Activated CD4-positive, alpha-beta T cell treated with anti-CD3 and anti-CD28 coated beads, Interleukin-2, amount 50 U/mL, for 4 hours (primary cell): ENCODE data around the gene LENG9.
"Not testable (repeated sequence)": the region's sequence is repeated elsewhere in the genome, so short reads cannot be mapped to it uniquely, and the experiment has no call there.

ENCODE experiments used
- DNase-seq, 2 experiments: peaks; one replicate each; pipeline ENCODE4 v3.0.0-alpha.2; 2020

LENG9 gene

GRCh38 chr19:54477650-54478049 is 14.1 kb upstream of the LENG9 start:
- DNase-seq = no peak

GRCh38 chr19:54475706-54476105 is 12.1 kb upstream of the LENG9 start:
- no peak for DNase-seq

DNA sequence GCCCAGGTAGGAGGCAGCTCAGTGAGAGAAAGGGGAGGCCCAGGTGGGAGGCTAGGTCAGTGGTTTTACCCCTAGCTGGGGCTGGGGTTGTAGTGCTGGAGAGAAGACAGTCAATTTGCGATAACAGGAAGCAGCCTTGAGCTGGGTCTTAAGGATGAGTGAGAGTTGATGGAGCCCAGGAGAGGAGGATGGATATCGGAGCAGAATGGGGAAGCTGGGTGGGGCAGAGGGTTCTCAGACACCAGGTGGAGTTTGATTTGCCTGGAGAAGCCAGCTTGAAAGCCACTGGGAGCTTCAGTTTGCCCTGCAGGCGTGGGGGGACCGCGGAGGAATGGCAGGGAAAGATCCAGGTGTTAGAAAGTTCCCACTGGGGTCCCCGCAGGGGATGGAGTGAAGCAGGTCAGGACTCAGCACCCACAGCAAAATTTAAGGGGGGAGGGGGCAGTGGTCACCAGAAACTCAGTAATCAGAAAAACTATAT is 10.4 kb upstream of the LENG9 start:
- DNase-seq = no peak

GRCh38 chr19:54473071-54473891 is 9.7 kb upstream of the LENG9 start, which contains the start of gene CDC42EP5:
Gene CDC42EP5 (minus strand): TSS chr19:54473296. CDS start chr19:54465547, 7,749 bp downstream.
- no peak for DNase-seq

DNA sequence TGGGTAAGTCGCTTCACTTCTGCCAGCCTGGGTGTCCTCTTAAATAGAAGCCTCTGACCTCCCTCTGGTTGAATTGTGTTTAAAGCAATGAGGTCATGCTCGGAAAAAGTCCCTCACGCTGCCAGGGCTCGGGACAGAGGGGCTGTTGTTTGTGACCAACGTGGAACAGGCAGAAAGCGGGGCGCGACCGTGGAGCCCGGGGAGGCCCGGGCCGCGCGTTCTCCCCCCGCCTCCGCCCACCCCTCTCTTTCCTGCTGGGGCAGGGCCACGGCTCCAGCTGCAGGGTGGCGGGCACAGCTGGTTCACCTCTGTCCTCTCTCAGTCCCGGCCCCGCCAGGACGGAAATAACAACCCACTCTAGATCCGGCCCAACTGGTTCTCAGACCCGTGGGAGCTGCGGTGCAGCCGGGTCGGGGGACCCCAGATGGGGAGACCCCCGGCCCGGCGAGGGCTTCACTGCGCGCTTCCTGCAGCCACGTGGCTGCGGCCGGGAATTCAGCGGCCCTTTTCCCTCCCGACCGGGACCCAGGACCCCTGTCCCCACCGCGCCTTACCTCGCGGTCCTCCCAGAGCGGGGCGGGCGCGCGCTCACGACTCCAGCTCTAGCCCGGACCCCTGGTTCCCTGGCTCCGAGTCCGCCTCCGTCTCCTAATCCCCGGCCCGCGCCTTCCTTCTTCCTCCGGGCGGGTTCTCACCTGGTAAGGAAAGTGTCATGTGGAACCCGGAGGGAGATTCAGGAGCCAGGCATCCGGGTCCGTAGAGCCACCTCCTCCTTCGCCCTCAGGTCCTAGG is 7.6 kb upstream of the LENG9 start:
- no peak for DNase-seq

DNA sequence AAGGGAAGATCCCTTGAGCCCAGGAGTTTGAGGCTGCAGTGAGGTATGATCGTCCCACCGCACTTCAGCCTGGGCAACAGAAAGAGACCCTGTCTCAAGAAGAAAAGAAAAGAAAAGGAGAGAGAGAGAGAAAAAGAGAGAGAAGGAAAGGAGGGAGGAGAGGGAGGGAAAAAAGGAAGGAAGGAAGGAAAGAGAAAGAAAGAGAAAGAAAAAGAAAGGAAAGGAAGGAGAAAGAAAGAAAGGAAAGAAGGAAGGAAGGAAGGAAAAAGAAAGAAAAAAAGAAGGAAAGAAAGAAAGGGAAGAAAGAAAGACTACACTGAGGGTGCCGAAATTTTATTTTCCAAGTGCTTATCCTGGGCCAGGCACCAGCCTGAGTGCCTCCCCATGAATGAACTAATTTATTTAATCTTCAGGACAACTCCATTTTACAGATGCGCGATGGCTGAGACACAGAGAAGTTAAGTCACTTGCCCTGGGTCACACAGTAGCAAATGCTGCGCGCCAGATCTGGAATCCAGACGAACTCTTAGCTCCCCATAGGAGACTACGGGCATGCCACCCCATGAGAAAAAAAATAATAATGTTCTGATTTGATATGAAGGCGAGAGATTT is 6.8 kb upstream of the LENG9 start:
- DNase-seq = no peak

GRCh38 chr19:54469496-54469934 is 5.9 kb upstream of the LENG9 start:
- DNase-seq = no peak

- not testable (repeated sequence) for DNase-seq
Measured at GRCh38 chr19:54466110-54466480, 2.5 kb upstream of the LENG9 start.

- DNase-seq = no peak
Measured at GRCh38 chr19:54465426-54466109, 2.0 kb upstream of the LENG9 start.

DNA sequence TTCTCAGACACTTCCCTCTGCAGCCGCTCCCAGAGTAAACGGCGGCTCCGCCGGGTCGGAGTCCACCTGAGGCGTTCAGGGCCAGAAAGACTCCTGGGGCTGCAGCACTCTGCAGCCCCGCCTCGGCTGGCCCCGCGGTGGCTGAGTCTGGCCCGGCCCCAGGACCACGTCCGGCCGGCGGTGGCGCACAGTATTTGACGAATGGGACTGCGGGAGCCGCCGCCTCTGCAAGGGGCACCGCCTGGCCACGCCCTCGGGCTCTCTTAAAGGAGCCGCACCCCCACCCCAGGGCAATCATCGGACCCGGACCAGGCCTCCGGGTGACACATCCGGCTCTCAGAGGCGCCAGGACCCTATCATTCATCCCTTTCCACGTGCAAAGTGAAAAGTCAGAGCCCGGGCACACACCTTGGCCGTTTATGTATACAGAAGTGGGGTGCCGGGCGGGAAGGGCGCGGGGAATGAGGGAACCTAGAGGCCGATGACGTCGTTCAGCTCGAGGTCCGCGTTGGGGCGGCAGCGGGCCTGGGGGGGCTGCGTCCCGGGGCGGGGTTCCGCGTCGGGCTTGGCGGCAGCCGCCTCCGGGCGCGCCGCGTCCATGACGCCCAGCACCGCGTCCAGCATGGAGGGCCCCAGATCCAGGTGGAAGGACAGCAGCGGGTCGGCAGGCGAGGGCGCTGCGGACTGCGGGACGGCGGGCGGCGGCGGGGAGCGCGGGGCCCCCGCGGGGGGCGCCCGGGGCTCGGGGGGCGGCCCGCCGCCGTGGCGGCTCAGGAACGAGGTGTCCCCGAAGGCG is 1.2 kb upstream of the LENG9 start:
- peak; percentile 43 to 46 for DNase-seq

- peak; percentile 69 to 75 for DNase-seq
Measured at GRCh38 chr19:54464044-54464629, 559 bp upstream of the LENG9 start.

GRCh38 chr19:54462655-54463530 is 685 bp downstream of the LENG9 start:
- DNase-seq = peak; percentile 44 to 52

GRCh38 chr19:54462047-54462654 is 1.4 kb downstream of the LENG9 start:
- DNase-seq = no peak

GRCh38 chr19:54461613-54462012 is 2.0 kb downstream of the LENG9 start:
- DNase-seq = no peak

DNA sequence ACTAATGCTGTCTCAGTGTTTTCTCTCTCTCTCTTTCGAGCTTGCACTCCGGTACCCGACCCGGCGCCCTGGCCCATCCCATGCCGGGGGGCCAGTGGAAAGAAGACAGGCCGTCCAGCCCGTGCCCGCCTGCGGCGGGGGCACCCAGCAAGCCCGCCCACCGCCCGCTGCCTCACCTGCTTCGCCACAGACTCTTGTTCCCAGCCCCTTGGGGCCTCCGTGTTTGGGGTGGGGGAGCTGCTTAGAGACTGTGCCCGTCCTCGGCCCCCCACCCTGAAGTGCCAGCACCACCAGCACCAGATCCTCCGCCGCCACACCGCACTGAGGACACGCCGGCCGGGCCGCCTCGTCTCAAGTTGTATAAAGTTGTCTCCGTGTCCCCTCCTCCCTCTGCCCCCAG is 2.4 kb downstream of the LENG9 start:
- no peak for DNase-seq

- DNase-seq = no peak
Measured at GRCh38 chr19:54460230-54461005, 3.2 kb downstream of the LENG9 start.

- no peak for DNase-seq
Measured at GRCh38 chr19:54459282-54460229, 4.0 kb downstream of the LENG9 start.
